Erythroblast (primary cell): ENCODE data around the gene ACIN1.

Source experiments
- GATA1 ChIP-seq: IDR thresholded peaks from 2 replicates; pipeline ENCODE4 v1.6.1; 2011; ENCODE audit warnings: low read depth, mild to moderate bottlenecking, control low read depth, low read length, moderate library complexity
- POLR2A ChIP-seq: IDR thresholded peaks from 2 replicates; pipeline ENCODE4 v1.6.1; 2011; ENCODE audit warnings: mild to moderate bottlenecking, low read length

DNA sequence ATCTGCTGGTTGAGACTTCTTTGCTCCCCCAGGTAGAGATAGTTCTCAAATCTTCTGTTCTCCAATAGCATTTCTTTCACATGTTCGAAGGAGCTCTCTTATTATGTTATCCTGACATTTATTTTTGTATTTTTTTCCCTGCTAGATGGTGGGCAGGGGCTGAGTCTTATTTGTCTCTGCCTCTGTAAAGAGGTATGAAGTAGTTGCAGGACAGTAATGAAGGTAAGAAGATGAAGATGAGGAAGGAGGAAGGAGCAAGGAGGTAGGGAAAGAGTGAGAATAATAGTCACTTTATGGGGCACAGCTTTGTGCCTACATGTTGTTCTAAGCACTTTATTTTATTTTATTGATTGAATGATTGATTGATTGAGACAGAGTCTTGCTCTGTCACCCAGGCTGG, 14.8 kb upstream of the ACIN1 start:
- TF ChIP-seq POLR2A = no peak
- TF ChIP-seq GATA1 = no peak
